IPS-NIHi7 (cell line): ENCODE results near the gene VAV2.

Experiments
- DNase-seq: peaks from one replicate; pipeline ENCODE4 v3.0.0; 2012; ENCODE audit warnings: mixed read lengths; ENCODE audit errors: extremely low spot score

VAV2 gene

GRCh38 chr9:133952598-133953550 is 39.2 kb downstream of the VAV2 start:
- DNase-seq, result no peak

GRCh38 chr9:133951265-133951664 is 40.9 kb downstream of the VAV2 start:
- no peak for DNase-seq

DNA sequence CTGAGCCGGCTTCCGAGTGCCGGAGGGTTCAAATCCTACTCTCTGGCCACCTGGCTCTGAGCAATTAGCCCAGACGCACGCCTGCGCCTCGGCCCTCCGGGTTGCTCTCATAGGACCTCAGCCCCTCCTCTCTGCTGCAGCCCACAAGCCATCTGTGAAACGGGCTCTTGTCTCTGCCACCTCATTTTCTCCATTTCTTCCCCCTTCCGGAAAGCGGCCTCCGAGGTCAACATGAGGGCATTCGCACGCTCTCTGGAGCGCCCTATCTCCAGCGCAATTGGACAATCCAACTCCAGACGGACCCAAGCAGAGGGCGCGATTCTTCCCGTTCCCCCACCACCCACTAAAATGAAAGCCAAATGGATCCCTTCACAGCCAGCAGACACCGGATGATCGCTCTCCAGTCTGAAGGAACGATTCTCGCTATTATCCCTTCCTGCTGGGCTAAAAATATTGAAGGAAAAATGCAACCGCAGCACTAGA is 41.5 kb downstream of the VAV2 start:
- DNase-seq, result no peak

GRCh38 chr9:133950192-133950591 is 41.9 kb downstream of the VAV2 start:
- DNase-seq, result no peak

DNA sequence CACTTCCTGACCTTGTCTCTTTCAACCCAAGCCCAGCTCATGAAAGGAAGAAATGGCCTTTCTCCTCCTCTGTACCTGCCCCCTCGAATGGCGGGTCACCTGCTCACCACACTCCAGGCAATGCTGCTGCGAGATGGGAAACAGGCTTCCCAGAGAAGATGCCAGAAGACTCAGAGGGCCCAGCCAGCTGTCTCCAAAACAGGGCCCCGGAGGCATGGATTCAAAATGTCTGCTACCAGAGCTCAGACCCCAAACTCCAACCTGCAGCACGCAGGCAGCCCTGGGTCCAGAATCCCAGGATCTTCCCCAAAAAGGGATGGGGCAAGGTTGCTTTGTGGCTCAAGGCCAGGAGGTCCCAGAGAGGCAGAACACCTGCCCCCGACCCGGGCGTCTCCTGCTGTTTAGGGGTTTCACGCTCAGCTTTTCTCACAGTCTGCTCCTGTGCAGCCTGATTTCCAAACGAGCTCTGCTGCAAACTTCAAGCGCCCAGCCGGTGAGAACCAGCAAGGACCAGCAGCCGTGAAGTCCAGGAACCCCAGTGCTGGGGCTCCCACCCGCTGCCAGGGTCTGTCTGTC is 42.5 kb downstream of the VAV2 start:
- no peak for DNase-seq

DNA sequence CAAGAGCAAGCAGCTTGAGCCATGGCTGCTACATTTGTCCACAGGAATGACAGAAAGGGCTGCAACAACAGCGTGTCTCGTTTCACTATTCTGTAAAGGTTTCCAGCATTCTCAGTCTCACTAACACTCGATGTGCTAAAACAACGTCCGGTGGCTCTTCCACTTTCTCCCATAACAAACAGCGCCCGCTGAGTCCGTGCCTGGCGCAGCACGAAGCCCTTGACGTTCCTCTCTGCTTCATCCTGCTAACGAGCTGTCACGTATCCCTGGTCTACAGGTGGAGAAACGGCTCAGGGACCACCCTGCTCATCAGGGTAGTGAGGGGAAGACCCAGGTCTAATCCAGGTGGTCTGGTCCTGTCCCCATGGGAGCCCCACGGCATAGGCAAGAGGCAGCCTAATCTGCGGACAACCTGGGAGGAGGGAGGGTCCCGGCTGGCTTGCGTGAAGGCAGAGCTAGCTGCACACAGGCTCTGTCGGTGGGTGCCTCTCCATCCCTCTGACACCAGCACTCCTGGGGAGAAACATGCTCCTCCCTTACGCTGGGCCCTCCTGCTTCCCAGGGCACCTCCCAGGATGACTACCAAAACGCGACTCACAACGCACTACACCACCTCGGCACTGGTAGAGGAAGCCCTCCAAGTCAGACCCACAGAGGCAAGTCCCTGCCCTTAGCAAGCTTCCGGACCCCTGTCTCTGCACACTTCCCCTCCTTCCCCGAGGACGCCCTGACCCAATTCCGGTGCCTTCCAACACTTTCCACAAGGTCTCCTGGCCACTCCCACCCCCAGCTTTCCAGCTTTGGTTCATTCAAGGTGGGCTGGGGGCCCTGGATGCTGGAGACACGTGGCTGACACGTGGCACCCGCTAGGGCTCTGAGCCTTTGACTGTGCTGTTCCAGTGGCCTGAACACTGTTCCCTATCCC is 43.3 kb downstream of the VAV2 start:
- DNase-seq, result no peak

- DNase-seq, result no peak
Measured at GRCh38 chr9:133948131-133948530, 44.0 kb downstream of the VAV2 start.

DNA sequence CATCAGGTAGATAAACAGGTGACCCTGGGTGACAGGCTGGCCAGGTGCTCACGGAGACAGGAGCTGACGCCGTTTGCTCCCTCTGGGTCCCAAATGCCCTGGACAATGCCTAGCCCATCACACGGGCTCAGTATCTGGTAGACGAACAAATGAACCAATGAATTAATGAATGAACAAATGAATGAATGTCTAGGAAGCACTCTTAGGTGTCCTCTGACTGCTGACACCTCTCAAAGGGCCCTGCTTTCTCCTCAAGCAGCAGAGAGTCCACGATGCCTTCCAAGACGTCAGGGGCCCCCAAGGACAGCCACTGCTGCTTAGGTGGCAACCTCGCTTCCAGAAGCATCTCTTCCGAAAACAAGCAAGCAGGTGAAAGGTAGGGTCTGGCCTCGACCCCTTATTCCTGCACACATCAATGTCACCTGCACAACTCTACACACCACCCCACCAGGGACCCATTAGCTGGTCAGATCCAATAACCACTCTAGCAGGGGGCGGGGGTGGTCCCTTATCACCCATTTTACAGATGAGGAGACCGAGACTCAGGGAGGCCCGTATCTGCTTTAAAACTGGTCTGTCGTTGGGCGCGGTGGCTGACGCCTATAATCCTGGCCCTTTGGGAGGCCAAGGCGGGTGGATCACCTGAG is 45.2 kb downstream of the VAV2 start:
- no peak for DNase-seq

- no peak for DNase-seq
Measured at GRCh38 chr9:133945977-133946753, 46.0 kb downstream of the VAV2 start.

GRCh38 chr9:133945314-133945975 is 46.7 kb downstream of the VAV2 start:
- no peak for DNase-seq

DNA sequence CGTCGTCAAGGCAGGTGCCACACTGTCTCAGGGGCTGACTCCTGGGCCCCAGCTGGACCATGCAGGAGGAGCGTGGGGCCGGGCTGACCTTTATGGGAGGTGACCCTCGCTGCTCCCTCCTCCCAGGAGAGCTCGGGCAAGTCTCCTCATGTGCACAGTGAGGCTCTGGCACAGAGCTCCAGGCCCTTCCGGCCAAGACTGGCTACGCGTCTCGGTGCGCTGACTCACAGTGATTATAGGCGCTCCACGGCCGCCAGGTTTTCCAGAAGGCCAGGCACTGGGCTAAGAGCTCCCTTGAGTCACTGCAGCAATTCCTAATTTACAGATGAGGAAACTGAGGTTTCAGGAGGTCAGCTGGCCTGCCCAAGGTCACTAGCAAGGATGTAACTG is 47.4 kb downstream of the VAV2 start:
- DNase-seq, result no peak

GRCh38 chr9:133943781-133944745 is 48.1 kb downstream of the VAV2 start:
- no peak for DNase-seq

DNA sequence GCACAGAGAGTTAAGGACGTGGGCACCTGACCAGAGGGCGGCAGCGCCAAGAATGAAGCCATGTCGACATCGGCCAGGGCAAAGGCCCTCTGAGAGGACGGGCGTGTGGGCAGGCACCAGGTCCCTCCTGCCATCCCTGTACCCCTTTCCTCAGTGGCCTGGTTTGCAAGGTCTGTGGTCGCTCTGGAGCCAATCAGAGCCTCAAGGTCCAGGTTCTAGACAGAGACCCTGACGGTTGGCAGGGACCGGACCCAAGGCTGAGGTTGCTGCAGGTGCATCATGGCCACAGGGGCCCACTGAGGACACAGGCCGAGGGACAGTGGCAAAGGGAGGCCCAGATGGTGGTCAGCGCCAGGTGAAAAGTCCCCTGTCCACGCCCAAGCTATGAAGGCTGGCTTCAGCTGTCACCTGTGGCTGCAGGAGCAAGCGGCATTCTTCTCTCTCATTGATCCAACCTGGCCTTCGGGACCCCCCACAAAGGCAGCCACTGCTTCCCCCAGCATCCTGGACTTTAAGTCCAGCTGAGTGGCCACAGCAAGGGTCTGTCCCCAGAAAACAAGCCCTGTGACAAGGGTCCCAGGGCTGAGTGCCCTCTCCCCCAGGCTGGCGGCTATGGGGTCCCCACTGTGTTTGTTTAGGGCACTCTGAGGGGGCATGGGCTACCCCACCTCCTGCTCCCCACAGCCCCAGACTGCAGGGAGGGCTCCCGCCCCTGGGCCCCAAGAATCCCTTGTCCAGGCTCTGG is 48.9 kb downstream of the VAV2 start:
- DNase-seq, result no peak

DNA sequence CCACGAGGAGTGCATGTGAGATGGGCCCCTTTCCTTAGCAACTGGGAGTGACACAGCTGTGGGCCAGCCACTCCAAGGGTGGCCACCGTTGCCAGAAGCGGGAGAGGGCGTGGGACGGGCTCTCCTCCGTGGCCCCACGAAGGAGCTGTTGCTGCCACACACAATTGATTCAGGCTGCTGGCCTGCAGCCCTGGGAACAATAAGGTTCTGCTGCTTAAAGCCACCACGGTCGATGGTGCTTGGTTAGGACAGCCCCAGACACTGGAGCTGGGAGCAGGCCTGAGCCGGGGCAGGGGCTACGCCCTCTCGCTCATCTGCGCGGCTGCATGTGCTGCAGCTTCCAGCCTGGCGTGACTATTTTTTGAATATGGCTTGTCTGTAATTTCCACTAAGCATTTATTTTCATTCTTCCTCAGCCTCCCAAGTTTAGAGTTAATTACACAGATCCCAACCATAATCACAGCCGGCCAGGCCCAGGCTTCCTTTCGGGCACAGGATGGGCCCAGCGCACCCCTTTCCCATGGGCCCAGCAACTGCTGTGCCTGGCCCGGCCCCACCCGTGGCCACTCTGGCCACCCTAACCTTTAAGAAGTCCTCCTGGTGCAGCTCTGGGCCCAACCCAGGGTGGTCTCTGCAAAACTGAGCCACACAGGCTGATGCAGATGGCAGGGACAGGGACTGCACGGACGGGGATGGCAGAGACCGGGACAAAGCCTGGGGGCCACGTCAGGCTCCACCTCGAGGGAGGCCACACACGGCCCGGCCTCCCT is 49.7 kb downstream of the VAV2 start:
- no peak for DNase-seq

GRCh38 chr9:133939845-133940244 is 52.3 kb downstream of the VAV2 start:
- DNase-seq, result no peak

DNA sequence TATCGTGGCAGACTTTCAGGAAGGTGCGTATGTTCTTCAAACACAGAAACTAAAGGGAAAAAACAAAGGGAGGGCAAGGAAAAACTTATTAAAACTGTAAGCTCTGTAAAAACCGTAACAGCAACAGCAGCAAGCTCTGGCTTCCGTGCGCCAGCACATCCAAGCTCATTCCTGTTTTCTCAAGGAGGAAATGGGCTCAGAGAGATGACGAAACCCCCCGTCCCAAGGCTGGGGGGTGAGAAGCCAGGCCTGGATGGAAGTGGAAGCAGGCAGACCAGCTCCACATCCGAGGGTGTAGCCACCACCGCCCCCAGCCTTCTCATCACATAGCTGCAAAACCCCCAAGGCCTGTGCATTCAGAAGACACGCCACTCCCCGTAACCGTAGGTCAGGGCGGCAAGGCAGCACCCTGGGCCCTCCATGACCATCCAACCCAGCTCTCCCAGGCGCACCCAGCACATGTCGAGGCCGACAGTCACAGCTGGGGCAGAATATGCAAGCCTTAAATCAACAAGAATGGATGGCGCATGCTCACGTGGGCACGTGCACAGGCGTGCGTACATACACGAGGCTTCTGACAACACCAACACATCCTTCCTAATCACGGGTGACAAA is 52.8 kb downstream of the VAV2 start:
- no peak for DNase-seq

DNA sequence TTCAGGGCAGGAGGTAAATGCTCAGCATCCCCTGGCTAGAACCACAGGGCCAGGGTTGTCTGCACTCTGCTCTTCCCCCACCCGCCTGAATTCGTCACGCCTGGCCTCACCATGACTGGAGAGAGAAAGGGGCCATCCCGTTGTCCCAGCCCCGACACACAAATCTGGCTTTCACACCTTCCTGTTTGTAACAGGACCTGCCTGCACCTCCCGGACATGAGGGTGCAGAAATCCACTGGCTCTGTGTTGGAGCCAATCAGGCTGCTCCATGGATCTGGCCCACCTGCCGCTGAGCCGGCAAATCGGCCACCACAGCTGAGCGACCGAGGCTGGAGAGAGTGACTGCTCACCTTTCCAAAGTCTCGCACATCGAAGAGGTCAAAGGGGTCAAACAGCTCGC is 53.4 kb downstream of the VAV2 start:
- no peak for DNase-seq
